ENCODE measurements around the gene CLBA1. TPM values are rescaled to one million over a fixed set of nuclear protein-coding genes. Genes with fewer than 3 reads are reported as not detected.

Gene CLBA1
- 10.5 TPM for total RNA-seq
- long read RNA-seq, partial matches to known transcripts, result 0 of 8 reads
- long read RNA-seq, other reads (novel, unspliced or antisense), result 5 of 8 reads

- intact Hi-C loops (cut with DNase I), result no loop called here
- ATAC-seq (peak; percentile 95 to 97), DNase-seq (peak; percentile 72)
- TF ChIP-seq CTCF (IDR thresholded peaks at IDR 0.05), result no peak
- peaks cover 14% of the 10 kb centered on the region for H3K4me1 ChIP-seq
- no peaks in the 10 kb centered on the region for H3K27me3 ChIP-seq (ENCODE audit: low read depth)
- H3K4me3 ChIP-seq, result peak within 1 kb of the TSS; percentile 88
- peak within 1 kb of the TSS; percentile 86 for H3K27ac ChIP-seq
- peaks cover 4% of the 10 kb centered on the region for H3K36me3 ChIP-seq
- no peaks in the 10 kb centered on the region for H3K9me3 ChIP-seq
These were observed at the start of gene CLBA1 for GRCh38 chr14:104985675-104986486. Gene CLBA1, plus strand, starts transcription at chr14:104985788. Its CDS starts 644 bp downstream, at chr14:104986432.

GRCh38 chr14:104935955-104936354 lies 49.6 kb upstream of the CLBA1 start:
- Histone ChIP-seq H3K4me3 (no peak overlapping the region), H3K4me1 (peaks cover 20% of the 10 kb centered on the region), H3K27me3 (ENCODE audit: low read depth) (peaks cover 6% of the 10 kb centered on the region), H3K9me3 (no peaks in the 10 kb centered on the region), H3K36me3 (no peaks in the 10 kb centered on the region), H3K27ac (no peak overlapping the region)
- TF ChIP-seq CTCF (IDR thresholded peaks at IDR 0.05), result no peak
- no peak for ATAC-seq
- intact Hi-C loops (cut with DNase I), result no loop called here
- no peak for DNase-seq

GRCh38 chr14:104936361-104937155 lies 49.0 kb upstream of the CLBA1 start:
- Histone ChIP-seq H3K4me1 (peaks cover 20% of the 10 kb centered on the region), H3K27ac (no peak overlapping the region), H3K27me3 (ENCODE audit: low read depth) (peaks cover 6% of the 10 kb centered on the region), H3K9me3 (no peaks in the 10 kb centered on the region), H3K36me3 (no peaks in the 10 kb centered on the region), H3K4me3 (no peak overlapping the region)
- ATAC-seq (no peak), DNase-seq (no peak)
- intact Hi-C loops (cut with DNase I), result no loop called here
- TF ChIP-seq CTCF (IDR thresholded peaks at IDR 0.05), result no peak

- Histone ChIP-seq H3K36me3 (no peaks in the 10 kb centered on the region), H3K9me3 (no peaks in the 10 kb centered on the region), H3K4me3 (no peak overlapping the region), H3K27me3 (ENCODE audit: low read depth) (peaks cover 6% of the 10 kb centered on the region), H3K27ac (no peak overlapping the region), H3K4me1 (peaks cover 15% of the 10 kb centered on the region)
- intact Hi-C loops (cut with DNase I), result no loop called here
- no peak for TF ChIP-seq CTCF (IDR thresholded peaks at IDR 0.05)
- ATAC-seq, result no peak
- no peak for DNase-seq
These were observed 48.4 kb upstream of the CLBA1 start for GRCh38 chr14:104937161-104937560.

- Histone ChIP-seq H3K27me3 (ENCODE audit: low read depth) (peaks cover 6% of the 10 kb centered on the region), H3K9me3 (no peaks in the 10 kb centered on the region), H3K4me1 (peaks cover 9% of the 10 kb centered on the region), H3K27ac (no peak overlapping the region), H3K36me3 (no peaks in the 10 kb centered on the region), H3K4me3 (no peak overlapping the region)
- DNase-seq (no peak), ATAC-seq (no peak)
- TF ChIP-seq CTCF (IDR thresholded peaks at IDR 0.05), result no peak
- intact Hi-C loops (cut with DNase I), result no loop called here
These were observed 47.8 kb upstream of the CLBA1 start for GRCh38 chr14:104937694-104938365.
